ENCODE data around the gene SMARCAL1. TPM values are rescaled to one million over a fixed set of nuclear protein-coding genes. Genes with fewer than 3 reads are reported as not detected.
A peak's percentile ranks its signal among the peaks of the same experiment; 100 is the strongest.
"Not testable (repeated sequence)": the region's sequence is repeated elsewhere in the genome, so short reads cannot be mapped to it uniquely, and the experiment has no call there.

SMARCAL1 gene
- polyA plus RNA-seq, 10 donors, result 17.4 to 24.0 (median 21.1) TPM

GRCh38 chr2:216499641-216500218 lies 87.4 kb downstream of the SMARCAL1 start:
- no peak for DNase-seq

GRCh38 chr2:216500572-216500971 lies 88.3 kb downstream of the SMARCAL1 start:
- DNase-seq, result no peak

GRCh38 chr2:216501854-216502253 lies 89.6 kb downstream of the SMARCAL1 start:
- no peak for DNase-seq

GRCh38 chr2:216502381-216503158 lies 90.3 kb downstream of the SMARCAL1 start:
- no peak for DNase-seq

- no peak for DNase-seq
These were observed 90.9 kb downstream of the SMARCAL1 start for GRCh38 chr2:216503159-216503629.

- no peak for DNase-seq
These were observed 91.6 kb downstream of the SMARCAL1 start for GRCh38 chr2:216503697-216504375.

GRCh38 chr2:216504376-216504762 lies 92.1 kb downstream of the SMARCAL1 start:
- no peak for DNase-seq

GRCh38 chr2:216505133-216506106 lies 93.1 kb downstream of the SMARCAL1 start:
- DNase-seq, result no peak

GRCh38 chr2:216507220-216508160 lies 95.2 kb downstream of the SMARCAL1 start:
- no peak for DNase-seq

- DNase-seq, result no peak
These were observed 95.9 kb downstream of the SMARCAL1 start for GRCh38 chr2:216508229-216508628.

- peak in 2 of 3 donors; percentile 46 to 72 for DNase-seq
These were observed 104.6 kb downstream of the SMARCAL1 start for GRCh38 chr2:216516730-216517350.

- no peak for DNase-seq
These were observed 105.4 kb downstream of the SMARCAL1 start for GRCh38 chr2:216517447-216518225.

GRCh38 chr2:216518566-216519119 lies 106.4 kb downstream of the SMARCAL1 start:
- DNase-seq, result not testable (repeated sequence)

- DNase-seq, result peak; percentile 74 to 88 (median 82)
These were observed 107.0 kb downstream of the SMARCAL1 start for GRCh38 chr2:216519154-216519762.

GRCh38 chr2:216520112-216520511 lies 107.8 kb downstream of the SMARCAL1 start:
- no peak for DNase-seq

- DNase-seq, result no peak
These were observed 110.7 kb downstream of the SMARCAL1 start for GRCh38 chr2:216522892-216523502.

- no peak for DNase-seq
These were observed 113.7 kb downstream of the SMARCAL1 start for GRCh38 chr2:216525972-216526371.

- no peak for DNase-seq
These were observed 114.7 kb downstream of the SMARCAL1 start for GRCh38 chr2:216526939-216527338.

All from muscle of back (tissue), 11 donors.